DMS153 (cell line): ENCODE results near the gene TANGO2.

Experiments
- DNase-seq: peaks from one replicate; lab custom pipeline; 2025; lab: John Stamatoyannopoulos, UW

The TANGO2 gene

GRCh38 chr22:20086101-20086599, 65.2 kb downstream of the TANGO2 start:
- no peak for DNase-seq

GRCh38 chr22:20086763-20087162, 65.9 kb downstream of the TANGO2 start:
- DNase-seq, result no peak

DNA sequence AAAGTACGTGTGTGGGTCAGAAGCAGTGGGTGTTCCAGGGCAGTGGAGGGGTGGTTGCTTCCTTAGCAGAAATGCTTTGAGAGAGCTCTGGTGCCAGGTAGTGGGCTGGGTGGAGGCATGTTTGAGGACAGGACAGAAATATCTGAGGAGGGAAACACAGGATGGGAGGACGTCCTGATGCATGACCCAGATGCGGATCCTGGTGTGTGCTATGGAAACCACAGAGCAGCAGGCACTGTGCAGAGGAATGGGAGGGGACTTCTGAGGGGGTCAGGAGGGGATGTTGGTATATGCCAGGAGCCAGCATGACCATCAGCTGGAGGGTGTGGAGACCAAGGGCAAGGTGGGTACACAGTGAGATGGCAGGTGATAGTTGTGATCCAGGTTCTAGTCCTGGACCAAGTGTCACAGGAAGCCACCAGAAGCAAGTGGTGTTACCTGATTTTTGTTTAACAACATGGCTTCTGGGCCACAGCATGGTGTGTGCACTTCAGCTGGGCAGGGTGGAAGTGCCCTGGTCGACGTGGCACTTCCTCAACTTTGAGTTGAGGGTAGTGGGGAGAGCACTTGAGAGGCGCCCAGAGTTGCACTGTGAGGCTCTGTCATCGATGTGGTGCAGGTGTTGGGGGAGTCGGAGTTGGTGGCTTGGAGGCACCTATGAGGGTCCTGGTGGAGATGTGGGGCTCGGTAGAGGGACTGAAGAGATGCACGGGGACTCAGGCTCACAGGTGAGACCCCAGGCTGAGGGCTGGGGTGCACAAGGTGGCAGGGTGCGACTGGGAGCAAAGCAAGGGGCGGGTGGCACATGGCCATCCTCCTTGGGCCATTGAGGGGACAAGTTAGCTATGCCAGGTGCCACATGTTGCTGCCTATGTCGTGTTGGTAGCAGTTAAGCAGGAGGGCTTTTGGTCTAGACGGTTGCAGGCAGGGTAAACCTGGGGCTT, 66.7 kb downstream of the TANGO2 start:
- DNase-seq, result no peak

DNA sequence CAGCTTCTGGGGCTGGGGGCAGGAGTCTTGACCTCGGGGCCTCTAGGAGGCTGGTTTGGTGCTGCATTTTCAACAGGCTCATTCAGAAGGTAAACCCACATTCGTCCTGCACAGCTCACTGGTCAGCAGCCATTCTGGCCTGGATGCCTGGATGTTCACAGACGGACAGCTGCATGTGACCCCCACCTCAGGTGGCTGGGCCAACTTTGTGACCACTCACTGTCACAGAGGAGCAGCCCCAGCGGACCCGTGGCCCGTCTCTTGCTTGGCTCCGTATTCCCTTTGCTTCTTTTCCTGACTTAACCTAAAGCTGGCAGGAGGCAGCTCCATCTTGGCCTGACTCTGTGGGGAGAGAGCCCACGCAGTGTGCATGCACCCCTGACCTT, 67.3 kb downstream of the TANGO2 start:
- DNase-seq, result no peak

- no peak for DNase-seq
Observed at GRCh38 chr22:20089226-20089976, 68.5 kb downstream of the TANGO2 start.

DNA sequence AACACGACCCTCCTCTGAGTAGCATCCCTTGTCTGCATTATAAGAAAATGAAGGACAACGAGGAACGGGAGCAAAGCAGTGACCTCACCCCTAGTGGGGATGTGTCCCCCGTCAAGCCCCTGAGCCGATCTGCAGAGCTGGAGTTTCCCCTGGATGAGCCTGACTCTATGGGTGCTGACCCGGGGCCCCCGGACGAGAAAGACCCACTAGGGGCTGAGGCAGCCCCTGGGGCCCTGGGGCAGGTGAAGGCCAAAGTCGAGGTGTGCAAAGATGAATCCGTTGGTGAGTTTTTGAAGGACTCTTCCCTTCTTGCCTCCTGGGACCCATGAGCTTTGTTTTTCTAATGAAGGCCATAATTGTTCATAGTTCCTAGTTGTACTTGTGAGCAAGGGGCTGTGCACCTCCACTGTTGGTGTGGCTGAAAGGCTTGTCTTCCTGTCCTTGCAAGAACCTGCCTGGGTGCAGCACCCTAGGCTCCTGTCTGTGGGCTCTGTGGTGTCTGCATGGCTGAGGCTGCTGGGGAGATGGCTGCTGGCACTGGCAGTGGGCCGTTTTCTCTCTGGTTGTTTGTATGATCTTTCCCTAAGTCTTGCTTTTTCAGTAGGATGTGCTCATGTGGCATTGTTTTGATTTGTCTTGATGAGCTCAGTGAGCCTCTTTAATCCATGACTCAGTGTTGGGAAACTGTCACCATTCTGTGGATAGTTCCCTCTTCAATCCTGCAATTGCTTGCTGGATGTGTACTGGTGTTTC, 69.2 kb downstream of the TANGO2 start:
- no peak for DNase-seq

DNA sequence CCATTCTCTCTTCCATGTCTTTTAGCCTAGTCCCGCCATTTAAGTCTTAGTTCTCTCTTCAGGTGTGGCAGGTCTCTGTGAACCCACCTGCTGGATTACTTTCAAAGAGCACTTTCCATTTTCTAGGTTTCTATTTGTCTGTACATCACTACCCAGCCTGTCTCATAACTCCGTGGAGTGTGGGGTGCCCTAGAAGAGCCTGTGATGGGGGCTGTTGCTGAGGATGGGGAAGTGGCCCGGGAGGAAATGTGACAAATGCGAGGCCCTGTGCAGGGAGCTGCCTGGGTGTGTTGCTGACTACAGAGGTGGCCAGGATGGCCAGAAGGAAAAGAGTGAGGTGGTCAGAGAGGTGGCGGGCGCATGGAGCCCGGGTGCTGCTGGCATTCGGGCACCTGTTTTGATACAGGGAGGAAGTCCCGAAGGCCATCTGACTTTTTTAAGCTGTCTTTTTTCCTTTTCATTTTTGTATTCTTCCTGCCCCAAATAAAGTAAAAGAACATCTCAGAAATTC, 69.9 kb downstream of the TANGO2 start:
- no peak for DNase-seq

- no peak for DNase-seq
Observed at GRCh38 chr22:20091690-20092476, 71.0 kb downstream of the TANGO2 start.

- no peak for DNase-seq
Observed at GRCh38 chr22:20092477-20092854, 71.6 kb downstream of the TANGO2 start.

- DNase-seq, result no peak
Observed at GRCh38 chr22:20093418-20094196, 72.7 kb downstream of the TANGO2 start.

DNA sequence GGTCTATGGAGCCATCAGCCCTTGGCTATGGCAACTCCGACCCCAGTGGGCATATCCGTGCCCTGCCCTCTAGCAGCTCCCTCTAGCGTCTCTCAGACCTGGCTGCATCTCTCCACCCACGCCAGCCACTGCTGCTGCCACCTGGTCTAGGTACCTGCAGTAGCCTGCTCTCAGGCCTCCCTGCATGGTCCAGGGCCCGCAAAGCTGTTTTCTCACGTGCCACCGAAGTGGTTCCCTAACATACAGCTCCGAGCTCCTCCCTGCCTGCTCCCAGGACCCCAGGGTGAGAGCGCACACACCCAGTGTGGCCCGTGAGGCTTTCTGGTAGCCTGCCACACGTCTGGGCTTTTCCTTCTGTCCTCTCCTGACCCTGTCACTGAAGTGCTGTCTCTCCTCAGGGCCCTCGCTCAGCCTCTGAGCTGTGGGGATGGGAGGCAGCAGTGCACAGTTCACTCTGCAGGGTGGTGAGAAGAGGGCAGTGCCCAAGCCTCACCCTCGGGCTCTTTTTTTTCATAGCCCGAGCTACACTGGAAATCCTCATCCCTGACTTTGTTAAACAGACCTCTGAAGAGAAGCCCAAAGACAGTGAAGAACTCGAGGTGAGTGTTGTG, 73.4 kb downstream of the TANGO2 start:
- no peak for DNase-seq

DNA sequence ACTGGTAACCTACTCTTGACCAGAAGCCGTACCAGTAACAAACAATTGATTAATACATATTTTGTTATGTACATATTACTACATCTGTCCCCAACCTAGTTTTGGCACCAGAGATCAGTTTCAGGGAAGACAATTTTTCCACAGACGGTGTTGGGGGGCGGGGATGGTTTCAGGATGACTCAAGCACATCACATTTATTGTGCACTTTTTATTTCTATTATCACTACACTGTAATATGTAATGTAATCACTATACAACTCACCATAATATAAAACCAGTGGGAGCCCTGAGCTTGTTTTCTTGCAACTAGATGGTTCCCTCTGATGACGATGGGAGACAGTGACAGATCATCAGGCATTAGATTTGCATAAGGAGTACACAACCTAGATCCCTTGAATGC, 74.6 kb downstream of the TANGO2 start:
- DNase-seq, result no peak

- no peak for DNase-seq
Observed at GRCh38 chr22:20096574-20097420, 75.9 kb downstream of the TANGO2 start.

GRCh38 chr22:20099099-20099711, 78.3 kb downstream of the TANGO2 start:
- no peak for DNase-seq

- no peak for DNase-seq
Observed at GRCh38 chr22:20101638-20102037, 80.7 kb downstream of the TANGO2 start.

DNA sequence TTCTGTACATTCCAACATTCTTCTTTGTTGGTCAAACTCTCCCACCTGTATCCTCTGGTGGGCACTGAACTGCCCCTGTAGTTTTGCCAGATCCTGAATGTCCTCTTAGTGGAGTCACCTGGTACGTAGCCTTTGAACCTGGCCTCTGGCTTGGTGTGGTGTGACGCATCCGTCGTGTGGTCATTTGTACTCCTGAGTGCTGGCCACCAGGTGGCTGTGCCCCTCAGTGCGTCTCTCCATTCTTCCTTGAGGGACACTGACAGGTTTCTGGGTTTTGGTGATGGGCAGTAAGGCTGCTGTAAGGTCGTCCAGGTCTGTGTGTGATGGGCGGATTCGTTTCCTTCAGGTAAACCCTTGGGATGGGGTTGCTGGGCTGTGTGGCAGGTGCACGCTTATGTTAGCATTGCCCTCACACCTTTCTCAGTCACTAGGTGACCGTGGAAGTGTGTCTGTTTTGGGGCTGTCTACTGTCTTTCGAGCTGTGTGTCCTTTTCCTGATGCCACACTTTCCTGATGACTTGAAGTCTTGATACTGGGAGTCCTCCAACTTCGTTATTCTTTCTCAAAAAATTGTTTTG, 81.4 kb downstream of the TANGO2 start:
- no peak for DNase-seq

DNA sequence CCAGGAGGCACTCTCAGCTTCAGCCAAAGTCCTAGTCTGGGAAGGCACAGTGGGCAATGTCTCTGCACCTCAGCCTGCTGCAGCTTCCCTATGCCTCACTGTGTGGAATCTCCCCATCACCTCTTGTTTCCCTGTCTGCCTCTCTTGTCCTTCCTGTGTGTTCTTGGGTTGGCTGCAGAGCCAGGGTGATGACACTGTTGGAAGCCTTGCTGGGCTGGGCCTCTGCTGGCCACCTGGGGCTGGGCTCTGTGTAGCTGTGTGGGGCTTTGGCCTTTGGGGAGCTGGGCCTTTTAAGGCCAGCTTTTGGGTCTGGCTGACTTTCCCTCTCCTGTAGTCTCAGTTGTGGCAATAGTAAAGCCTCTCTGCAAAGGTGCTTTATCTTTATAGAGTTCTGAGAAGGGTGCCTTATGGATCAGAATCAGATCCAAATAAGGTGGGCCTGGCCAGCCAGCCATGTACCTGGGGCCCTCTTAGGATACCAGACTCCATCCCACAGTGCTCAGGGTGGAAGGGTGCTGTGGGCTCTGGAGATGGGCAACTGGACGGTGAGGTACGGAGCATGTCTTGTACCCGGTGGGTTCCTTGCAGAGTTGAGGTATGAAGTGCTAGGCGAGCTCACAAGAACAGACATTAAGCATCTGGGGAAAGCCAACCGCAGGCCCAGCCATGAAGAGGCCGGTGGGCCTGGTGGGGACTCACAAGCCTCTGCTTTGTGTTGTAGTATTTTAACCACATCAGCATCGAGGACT, 84.7 kb downstream of the TANGO2 start:
- DNase-seq, result no peak
